HepG2 (cell line): Measurements from ENCODE around the gene SLC7A8. TPM values are rescaled to one million over a fixed set of nuclear protein-coding genes. Genes with fewer than 3 reads are reported as not detected.

Experiments used
- ATAC-seq: fragments of 200-7000 bp; cut with Tn5 transposase; 3 replicates; pipeline ENCODE4 v1.9.1; 2020; ENCODE audit warnings: mild to moderate bottlenecking, moderate library complexity
- BruUV-seq: library from RNA; stranded (reverse); fragments of 400-500 nt; replicated peaks from 2 replicates; lab custom pipeline; 2021; lab: Mats Ljungman, UMichigan
- CTCF ChIA-PET: fragments of 300-600 bp; formaldehyde crosslinking; extraction: SDS; loops from one replicate; lab custom pipeline; 2021; ENCODE audit warnings: low total read pairs, inconsistent platforms, low intra/inter-chr PET ratio; lab: Yijun Ruan, JAX
- POLR2A ChIA-PET: fragments of 350-600 bp; sonication (Branson Sonifier 250); formaldehyde crosslinking; loops from one replicate; lab custom pipeline; 2020; ENCODE audit warnings: antibody characterized with exemption, inconsistent platforms; lab: Yijun Ruan, JAX
- DNase-seq: peaks from one replicate; pipeline ENCODE4 v3.0.0-alpha.2; 2015; ENCODE audit warnings: low spot score
- FAIRE-seq: peaks from 3 replicates; lab custom pipeline; 2011; peaks lifted over from hg19 to GRCh38; lab: Jason Lieb, UNC
- H2AFZ ChIP-seq: one replicate; pipeline ENCODE4 v1.6.1; 2011; ENCODE audit warnings: low read length, inconsistent platforms
- H3K27ac ChIP-seq: fragments of 300-600 bp; 3 replicates; pipeline ENCODE4 v1.8.0; 2011; ENCODE audit warnings: mixed run types, mild to moderate bottlenecking, mixed read lengths, low read length, inconsistent platforms; ENCODE audit not compliant: insufficient read depth; ENCODE audit errors: extremely low read length
- H3K27me3 ChIP-seq, 2 experiments: fragments of 200-600 bp in 1 of 2; 2 replicates in 1 of 2; 3 replicates in 1 of 2; pipeline versions ENCODE4 v1.6.0 to v1.8.0; 2011; ENCODE audit warnings: low read length in 2 of 2, mild to moderate bottlenecking in 2 of 2, moderate library complexity in 2 of 2, inconsistent platforms in 1 of 2; ENCODE audit not compliant: insufficient read depth in 2 of 2, control insufficient read depth in 1 of 2
- H3K36me3 ChIP-seq, 2 experiments: fragments of 200-600 bp in 1 of 2; replicated peaks in 1 of 2; 2 replicates in 1 of 2; 3 replicates in 1 of 2; pipeline versions ENCODE4 v1.5.1 to v1.8.0; 2011; ENCODE audit warnings: low read length in 2 of 2, inconsistent platforms in 1 of 2; ENCODE audit not compliant: insufficient read depth in 2 of 2, control insufficient read depth in 1 of 2
- H3K4me1 ChIP-seq: 2 replicates; pipeline ENCODE4 v1.5.1; 2012; ENCODE audit warnings: low read length, inconsistent platforms; ENCODE audit not compliant: insufficient read depth
- H3K4me2 ChIP-seq: 2 replicates; pipeline ENCODE4 v1.6.0; 2011; ENCODE audit warnings: low read depth, low read length, inconsistent platforms
- H3K4me3 ChIP-seq, 3 experiments: fragments of 200-600 bp in 1 of 3; sonication (generic), shearing (Covaris generic) in 1 of 3; replicated peaks in 1 of 3; 2 replicates each; pipeline ENCODE4 v1.5.1; 2011 to 2016; ENCODE audit warnings: low read length in 3 of 3, inconsistent platforms in 2 of 3, low read depth in 2 of 3, mild to moderate bottlenecking in 2 of 3, control low read depth in 1 of 3, mixed read lengths in 1 of 3; ENCODE audit not compliant: insufficient read depth in 1 of 3
- H3K79me2 ChIP-seq: one replicate; pipeline ENCODE4 v1.6.1; 2011; ENCODE audit warnings: low read length, inconsistent platforms; ENCODE audit not compliant: insufficient read depth
- H3K9ac ChIP-seq: 2 replicates; pipeline ENCODE4 v1.6.0; 2011; ENCODE audit warnings: mild to moderate bottlenecking, low read depth, low read length, inconsistent platforms; ENCODE audit not compliant: insufficient read depth
- H3K9me3 ChIP-seq: 2 replicates; pipeline ENCODE4 v1.5.1; 2012; ENCODE audit warnings: mild to moderate bottlenecking, low read length
- H4K20me1 ChIP-seq: 2 replicates; pipeline ENCODE4 v1.6.0; 2011; ENCODE audit warnings: inconsistent platforms, mild to moderate bottlenecking, low read length, moderate library complexity; ENCODE audit not compliant: insufficient read depth
- BRF2 ChIP-seq: sonication (generic); formaldehyde crosslinking; IDR thresholded peaks from 2 replicates; pipeline ENCODE4 v1.8.1; 2022; ENCODE audit warnings: mild to moderate bottlenecking, missing genetic modification reagents
- GTF2F1 ChIP-seq: fragments of 150-350 bp; IDR thresholded peaks from 2 replicates; pipeline ENCODE4 v1.6.1; 2014; ENCODE audit warnings: low read length
- HNF1B ChIP-seq: sonication (generic); formaldehyde crosslinking; IDR thresholded peaks from 2 replicates; pipeline ENCODE4 v1.5.1; 2020; ENCODE audit warnings: mild to moderate bottlenecking, moderate library complexity, missing genetic modification reagents
- KDM5A ChIP-seq: fragments of 200-600 bp; sonication (generic); IDR thresholded peaks from 2 replicates; pipeline ENCODE4 v1.7.0; 2018; ENCODE audit warnings: antibody characterized with exemption, mild to moderate bottlenecking, low read length, borderline replicate concordance
- MYPOP ChIP-seq: sonication (generic); formaldehyde crosslinking; IDR thresholded peaks from 2 replicates; pipeline ENCODE4 v1.8.1; 2023; ENCODE audit warnings: mild to moderate bottlenecking, moderate library complexity, missing genetic modification reagents
- PAF1 ChIP-seq: IDR thresholded peaks from 2 replicates; pipeline ENCODE4 v1.6.1; 2016; ENCODE audit warnings: missing genetic modification reagents, missing compliant biosample characterization
- SP4 ChIP-seq: sonication (generic); formaldehyde crosslinking; IDR thresholded peaks from 2 replicates; pipeline ENCODE4 v1.8.1; 2023; ENCODE audit warnings: mild to moderate bottlenecking, missing genetic modification reagents
- TCF12 ChIP-seq, 2 experiments: fragments of 450-650 bp in 1 of 2; sonication (generic) in 1 of 2; formaldehyde crosslinking in 1 of 2; IDR thresholded peaks; 2 replicates each; pipeline versions ENCODE4 v1.6.1 to v1.8.0; 2017 to 2022; ENCODE audit warnings: antibody characterized with exemption in 1 of 2, mild to moderate bottlenecking in 1 of 2, missing genetic modification reagents in 1 of 2, moderate library complexity in 1 of 2
- THAP11 ChIP-seq: IDR thresholded peaks from 2 replicates; pipeline ENCODE4 v1.6.1; 2016; ENCODE audit warnings: missing biosample characterization, missing genetic modification reagents
- TP53 ChIP-seq: sonication (generic); formaldehyde crosslinking; conservative IDR thresholded peaks from 2 replicates; pipeline ENCODE4 v1.4.0; 2020; ENCODE audit warnings: missing genetic modification reagents
- ZC3H4 ChIP-seq: sonication (generic); formaldehyde crosslinking; IDR thresholded peaks from 2 replicates; pipeline ENCODE4 v1.4.0; 2020; ENCODE audit warnings: missing genetic modification reagents, borderline replicate concordance
- ZNF205 ChIP-seq: IDR thresholded peaks from 2 replicates; pipeline ENCODE4 v1.6.1; 2018; ENCODE audit warnings: missing biosample characterization, missing genetic modification reagents
- ZNF225 ChIP-seq: sonication (generic); formaldehyde crosslinking; IDR thresholded peaks from 2 replicates; pipeline ENCODE4 v1.4.0; 2020; ENCODE audit warnings: mild to moderate bottlenecking, missing genetic modification reagents
- ZNF44 ChIP-seq: sonication (generic); formaldehyde crosslinking; IDR thresholded peaks from 2 replicates; pipeline ENCODE4 v1.5.1; 2020; ENCODE audit warnings: mild to moderate bottlenecking, missing genetic modification reagents
- ZNF550 ChIP-seq: sonication (generic); formaldehyde crosslinking; IDR thresholded peaks from 2 replicates; pipeline ENCODE4 v1.4.0; 2020; ENCODE audit warnings: mild to moderate bottlenecking, missing genetic modification reagents, borderline replicate concordance
- WGBS: methylation state at CpG from one replicate; pipeline ENCODE4 v1.1.6; 2017; ENCODE audit warnings: low lambda C conversion rate; 5-methylcytosine and 5-hydroxymethylcytosine counted together
- in situ Hi-C: cut with HindIII; loops from 2 replicates; pipeline ENCODE4 v1.10.0; 2017; ENCODE audit warnings: low pct_unique_long_range_greater_than_20kb; ENCODE audit not compliant: extremely low pct_ligation_motif_present
- intact Hi-C: fragments of 100-400 bp; cut with micrococcal nuclease; formaldehyde crosslinking; loops from one replicate; pipeline ENCODE4 v1.10.0; 2022; ENCODE audit not compliant: unreplicated experiment
- polyA plus RNA-seq, 8 experiments: library from polyadenylated mRNA; depleted of rRNA in 3 of 8; stranded (reverse) in 7 of 8; unstranded in 1 of 8; fragments of >200 nt; fragmentation: Illumina TruSeq in 4 of 8; extraction: Trizol in 4 of 8; gene quantifications; 2 replicates each; pipeline versions ENCODE4 v1.2.1 to v1.2.3, GENCODE V29; 2011 to 2016; ENCODE audit warnings: low read depth in 4 of 8, missing spikeins in 1 of 8, mixed read lengths in 1 of 8; ENCODE audit not compliant: insufficient read depth in 1 of 8
- total RNA-seq, 5 experiments: library from RNA; depleted of rRNA; stranded (reverse); fragments of >200 nt; fragmentation: Illumina TruSeq; extraction: Trizol; gene quantifications; 2 replicates each; pipeline ENCODE4 v1.2.3, GENCODE V29; 2016; ENCODE audit warnings: low read depth in 1 of 5

Gene SLC7A8
- total and polyA plus RNA-seq, 2 of the 13 experiments (the other 11 are each of a cell fraction or from before 2014, with no cell fraction given), result 0.25 TPM; not detected in 1

GRCh38 chr14:23143911-23144310 lies 39.5 kb downstream of the SLC7A8 start:
- Histone ChIP-seq H3K79me2 (no peaks in the 10 kb centered on the region), H3K4me1 (no peaks in the 10 kb centered on the region), H3K9ac (no peak overlapping the region), H3K4me2 (no peak overlapping the region), H2AFZ (no peak overlapping the region), H4K20me1 (no peaks in the 10 kb centered on the region), H3K9me3 (no peaks in the 10 kb centered on the region), H3K36me3 (no peaks in the 10 kb centered on the region), H3K4me3 (no peak overlapping the region), H3K27me3 (peaks cover 8 to 43% of the 10 kb centered on the region in 2 experiments), H3K27ac (no peak overlapping the region)
- ChIA-PET POLR2A (no interaction called here), CTCF (no interaction called here)
- TF ChIP-seq ZNF205 (CRISPR knock-in tag), result no peak
- TF ChIP-seq TP53 (CRISPR knock-in tag), result no peak
- TF ChIP-seq BRF2 (CRISPR knock-in tag), result no peak
- no peak for TF ChIP-seq THAP11
- no peak for TF ChIP-seq PAF1 (CRISPR knock-in tag)
- TF ChIP-seq ZNF550 (CRISPR knock-in tag), result no peak
- TF ChIP-seq KDM5A, result no peak
- TF ChIP-seq HNF1B, result no peak
- no peak for TF ChIP-seq MYPOP (CRISPR knock-in tag)
- TF ChIP-seq ZC3H4 (CRISPR knock-in tag), result no peak
- TF ChIP-seq ZNF44 (CRISPR knock-in tag), result no peak
- no peak for TF ChIP-seq ZNF225 (CRISPR knock-in tag)
- no peak for TF ChIP-seq TCF12 (IDR thresholded peaks at IDR 0.05)
- no peak for TF ChIP-seq TCF12 (CRISPR knock-in tag; IDR thresholded peaks at IDR 0.05)
- TF ChIP-seq GTF2F1, result no peak
- TF ChIP-seq SP4 (CRISPR knock-in tag), result no peak
- in situ Hi-C loops, result no loop called here
- no peak for FAIRE-seq
- no peak for DNase-seq
- no TSS peak for BruUV-seq
- intact Hi-C loops, result no loop called here
- ATAC-seq, result no peak
- WGBS, result 0% methylated on average over 1 of the region's 1 CpG
